OCI-LY3 (cell line): ENCODE results near the gene RNF38.

Source experiments
- CTCF ChIP-seq: fragments of 200-600, 300-600 bp; sonication (generic); IDR thresholded peaks from 2 replicates; pipeline ENCODE4 v1.5.1; 2014; ENCODE audit warnings: antibody characterized with exemption, low read length, low read depth
- EZH2phosphoT487 ChIP-seq: fragments of 200-600 bp; shearing (Covaris generic); IDR thresholded peaks from 2 replicates; pipeline ENCODE4 v1.6.1; 2018; ENCODE audit warnings: antibody characterized with exemption, mixed run types, low read depth

GRCh38 chr9:36443581-36443980 is 43.5 kb upstream of the RNF38 start:
- TF ChIP-seq CTCF, result no peak
- no peak for TF ChIP-seq EZH2phosphoT487
